IMR-90 (cell line): Measurements from ENCODE around the gene PCOLCE2. TPM values are rescaled to one million over a fixed set of nuclear protein-coding genes. Genes with fewer than 3 reads are reported as not detected.

ENCODE experiments used
- ATAC-seq: fragments of 200-7000 bp; cut with Tn5 transposase; 2 replicates; pipeline ENCODE4 v1.9.1; 2020; ENCODE audit warnings: low read depth, mild to moderate bottlenecking, moderate library complexity
- BruUV-seq: library from RNA; stranded (reverse); fragments of 400-500 nt; replicated peaks from 2 replicates; lab custom pipeline; 2021; lab: Mats Ljungman, UMichigan
- CTCF ChIA-PET: fragments of 300-600 bp; formaldehyde crosslinking; extraction: SDS; loops from one replicate; lab custom pipeline; 2021; ENCODE audit warnings: antibody characterized with exemption; lab: Yijun Ruan, JAX
- POLR2A ChIA-PET: fragments of 300-600 bp; sonication (Branson Sonifier 250); formaldehyde crosslinking; loops from one replicate; lab custom pipeline; 2022; ENCODE audit warnings: antibody characterized with exemption; ENCODE audit not compliant: unreplicated experiment; lab: Charles Lee
- DNase-seq: peaks from one replicate; pipeline ENCODE4 v3.0.0; 2013
- H2AFZ ChIP-seq: replicated peaks from 2 replicates; pipeline ENCODE3; 2013; ENCODE audit warnings: low read length, mild to moderate bottlenecking; ENCODE audit not compliant: poor library complexity
- H2AK5ac ChIP-seq: 2 replicates; pipeline ENCODE4 v1.6.1; 2013; ENCODE audit warnings: low read depth, low read length, inconsistent platforms
- H2AK9ac ChIP-seq: replicated peaks from 2 replicates; pipeline ENCODE3; 2013; ENCODE audit warnings: mild to moderate bottlenecking, low read depth, low read length, moderate library complexity; ENCODE audit not compliant: poor library complexity
- H2BK120ac ChIP-seq: 2 replicates; pipeline ENCODE4 v1.6.1; 2013; ENCODE audit warnings: low read depth, low read length, inconsistent platforms
- H2BK15ac ChIP-seq: 3 replicates; pipeline ENCODE4 v1.6.1; 2013; ENCODE audit warnings: low read depth, low read length, inconsistent platforms
- H2BK20ac ChIP-seq: 2 replicates; pipeline ENCODE4 v1.6.1; 2013; ENCODE audit warnings: low read depth, mild to moderate bottlenecking, inconsistent platforms, low read length, moderate library complexity
- H2BK5ac ChIP-seq: 2 replicates; pipeline ENCODE4 v1.6.1; 2013; ENCODE audit warnings: mild to moderate bottlenecking, low read depth, low read length, inconsistent platforms; ENCODE audit not compliant: poor library complexity, severe bottlenecking
- H3K14ac ChIP-seq: replicated peaks from 2 replicates; pipeline ENCODE4 v1.6.1; 2013; ENCODE audit warnings: low read depth, low read length, inconsistent platforms
- H3K18ac ChIP-seq: 2 replicates; pipeline ENCODE4 v1.6.1; 2013; ENCODE audit warnings: low read depth, low read length, control low read depth
- H3K23ac ChIP-seq: 2 replicates; pipeline ENCODE4 v1.6.1; 2013; ENCODE audit warnings: low read depth, low read length, inconsistent platforms
- H3K27ac ChIP-seq: 2 replicates; pipeline ENCODE4 v1.5.1; 2013; ENCODE audit warnings: mild to moderate bottlenecking, control low read depth, low read length; ENCODE audit not compliant: insufficient read depth
- H3K27me3 ChIP-seq: 2 replicates; pipeline ENCODE4 v1.6.1; 2013; ENCODE audit warnings: low read length; ENCODE audit not compliant: control insufficient read depth, insufficient read depth
- H3K36me3 ChIP-seq: 2 replicates; pipeline ENCODE4 v1.6.1; 2013; ENCODE audit warnings: low read length, mixed read lengths; ENCODE audit not compliant: control insufficient read depth, insufficient read depth
- H3K4ac ChIP-seq: 2 replicates; pipeline ENCODE4 v1.6.1; 2013; ENCODE audit warnings: low read depth, low read length, inconsistent platforms
- H3K4me1 ChIP-seq: 2 replicates; pipeline ENCODE4 v1.6.1; 2013; ENCODE audit warnings: low read length, mixed read lengths; ENCODE audit not compliant: control insufficient read depth, insufficient read depth
- H3K4me2 ChIP-seq: 2 replicates; pipeline ENCODE4 v1.6.1; 2013; ENCODE audit warnings: low read depth, mild to moderate bottlenecking, control low read depth, low read length, moderate library complexity
- H3K4me3 ChIP-seq: 2 replicates; pipeline ENCODE4 v1.5.1; 2013; ENCODE audit warnings: low read depth, mild to moderate bottlenecking, control low read depth, low read length, moderate library complexity; ENCODE audit not compliant: insufficient read depth
- H3K56ac ChIP-seq: 2 replicates; pipeline ENCODE4 v1.6.1; 2013; ENCODE audit warnings: low read length, inconsistent platforms; ENCODE audit not compliant: insufficient read depth; ENCODE audit errors: extremely low read depth
- H3K79me1 ChIP-seq, 2 experiments: 2 replicates each; pipeline ENCODE4 v1.6.1; 2013; ENCODE audit warnings: low read length in 2 of 2, inconsistent platforms in 1 of 2, low read depth in 1 of 2
- H3K9ac ChIP-seq: 2 replicates; pipeline ENCODE4 v1.6.1; 2013; ENCODE audit warnings: low read depth, low read length, control low read depth
- H3K9me1 ChIP-seq: 2 replicates; pipeline ENCODE4 v1.6.1; 2013; ENCODE audit warnings: low read length, inconsistent platforms; ENCODE audit not compliant: insufficient read depth
- H3K9me3 ChIP-seq: 2 replicates; pipeline ENCODE4 v1.6.1; 2013; ENCODE audit warnings: low read length; ENCODE audit not compliant: control insufficient read depth, insufficient read depth
- H4K20me1 ChIP-seq: 2 replicates; pipeline ENCODE4 v1.6.1; 2013; ENCODE audit warnings: low read length, inconsistent platforms; ENCODE audit not compliant: insufficient read depth
- H4K5ac ChIP-seq: 2 replicates; pipeline ENCODE4 v1.6.1; 2013; ENCODE audit warnings: mild to moderate bottlenecking, low read depth, low read length, control low read depth
- H4K8ac ChIP-seq, 2 experiments: 2 replicates each; pipeline ENCODE4 v1.6.1; 2013; ENCODE audit warnings: low read depth in 2 of 2, low read length in 2 of 2, control low read depth in 1 of 2, inconsistent platforms in 1 of 2
- H4K91ac ChIP-seq: 2 replicates; pipeline ENCODE4 v1.6.1; 2013; ENCODE audit warnings: low read depth, low read length, inconsistent platforms; ENCODE audit not compliant: insufficient read depth
- BHLHE40 ChIP-seq: fragments of 150-350 bp; IDR thresholded peaks from 2 replicates; pipeline ENCODE4 v1.6.1; 2016; ENCODE audit warnings: mild to moderate bottlenecking, low read depth, low read length
- CEBPB ChIP-seq: IDR thresholded peaks from 2 replicates; pipeline ENCODE4 v1.6.1; 2012; ENCODE audit warnings: low read depth, low read length, improper control_type of control experiment
- CTCF ChIP-seq: conservative IDR thresholded peaks from 2 replicates; pipeline ENCODE4 v1.5.1; 2012; ENCODE audit warnings: mild to moderate bottlenecking, low read depth, low read length, improper control_type of control experiment
- ELK1 ChIP-seq: fragments of 150-350 bp; IDR thresholded peaks from 2 replicates; pipeline ENCODE4 v1.6.1; 2016; ENCODE audit warnings: low read depth, mild to moderate bottlenecking, low read length, moderate library complexity, borderline replicate concordance
- FOS ChIP-seq: fragments of 150-350 bp; IDR thresholded peaks from 2 replicates; pipeline ENCODE4 v1.6.1; 2016; ENCODE audit warnings: low read depth, low read length
- MAZ ChIP-seq: IDR thresholded peaks from 2 replicates; pipeline ENCODE4 v1.6.1; 2012; ENCODE audit warnings: low read depth, mild to moderate bottlenecking, low read length, improper control_type of control experiment, moderate library complexity, borderline replicate concordance
- MXI1 ChIP-seq: IDR thresholded peaks from 2 replicates; pipeline ENCODE4 v1.6.1; 2012; ENCODE audit warnings: low read depth, mild to moderate bottlenecking, low read length, moderate library complexity, borderline replicate concordance
- NFE2L2 ChIP-seq: fragments of 150-350 bp; IDR thresholded peaks from 2 replicates; pipeline ENCODE4 v1.6.1; 2016; ENCODE audit warnings: low read depth, mild to moderate bottlenecking, low read length
- POLR2A ChIP-seq: IDR thresholded peaks from 2 replicates; pipeline ENCODE4 v1.6.1; 2012; ENCODE audit warnings: mild to moderate bottlenecking, low read depth, low read length
- RFX5 ChIP-seq: IDR thresholded peaks from 2 replicates; pipeline ENCODE4 v1.8.0; 2012; ENCODE audit warnings: low read depth, mild to moderate bottlenecking, low read length, moderate library complexity
- USF2 ChIP-seq: fragments of 150-350 bp; IDR thresholded peaks from 2 replicates; pipeline ENCODE4 v1.6.1; 2017; ENCODE audit warnings: mild to moderate bottlenecking, antibody characterized with exemption, low read length, low read depth
- whole genome bisulfite sequencing, 2 experiments: methylation state at CpG; one replicate each; pipeline versions ENCODE4 v1.1.5 to v1.1.7; 2013; ENCODE audit warnings: missing lambda C conversion rate in 2 of 2; ENCODE audit not compliant: insufficient read length in 1 of 2; ENCODE audit errors: extremely low coverage in 2 of 2; 5-methylcytosine and 5-hydroxymethylcytosine counted together
- dilution Hi-C: fragments of 300-500 bp; cut with HindIII; formaldehyde crosslinking; loops from one replicate; pipeline ENCODE4 v1.14.3; 2018; ENCODE audit warnings: low sequenced_read_pairs; ENCODE audit not compliant: unreplicated experiment
- in situ Hi-C: fragments of 300-500 bp; cut with MboI; formaldehyde crosslinking; loops from 3 replicates; pipeline ENCODE4 v1.14.3; 2019; ENCODE audit warnings: low sequenced_read_pairs, inconsistent platforms, mixed read lengths
- intact Hi-C: fragments of 100-400 bp; cut with micrococcal nuclease; formaldehyde crosslinking; loops from 2 replicates; pipeline ENCODE4 v1.10.0; 2022
- polyA plus RNA-seq, 3 experiments: library from polyadenylated mRNA; depleted of rRNA; stranded (reverse); fragments of >200 nt; gene quantifications; 2 replicates each; pipeline ENCODE4 v1.2.3, GENCODE V29; 2012; ENCODE audit warnings: low replicate concordance in 1 of 3
- total RNA-seq: library from RNA; depleted of rRNA; stranded (reverse); fragments of >200 nt; gene quantifications from 2 replicates; pipeline ENCODE4 v1.2.3, GENCODE V29; 2012

PCOLCE2 gene
- total and polyA plus RNA-seq, 2 of the 4 experiments (the other 2 are of a cell fraction): 0.50 to 0.54 TPM

GRCh38 chr3:142801746-142802145, 87.1 kb downstream of the PCOLCE2 start:
- Histone ChIP-seq H3K9me1 (no peaks in the 10 kb centered on the region), H3K27me3 (no peaks in the 10 kb centered on the region), H3K4me3 (no peak overlapping the region), H3K18ac (no peak overlapping the region), H3K79me1 (no peaks in the 10 kb centered on the region), H2AK9ac (no peak overlapping the region), H4K8ac (no peak overlapping the region), H2BK15ac (no peak overlapping the region), H2BK20ac (no peak overlapping the region), H3K56ac (no peak overlapping the region), H3K4me2 (no peak overlapping the region), H3K4ac (no peak overlapping the region), H3K9ac (no peak overlapping the region), H4K20me1 (no peaks in the 10 kb centered on the region), H3K9me3 (no peaks in the 10 kb centered on the region), H3K14ac (no peak overlapping the region), H2BK5ac (no peak overlapping the region), H3K23ac (no peak overlapping the region), H3K4me1 (no peaks in the 10 kb centered on the region), H3K36me3 (peaks cover 2% of the 10 kb centered on the region; the same call in 1 of the 2 replicates), H2AK5ac (no peak overlapping the region), H3K27ac (no peak overlapping the region), H2BK120ac (no peak overlapping the region), H4K5ac (no peak overlapping the region), H4K91ac (no peak overlapping the region), H2AFZ (no peak overlapping the region)
- WGBS, 2 experiments: no CpG with 5 or more reads among the region's 2 CpGs
- ChIA-PET CTCF (no interaction called here), POLR2A (no interaction called here)
- TF ChIP-seq BHLHE40 (no peak), MAZ (no peak), USF2 (no peak), NFE2L2 (no peak), MXI1 (no peak), POLR2A (no peak), CTCF (no peak), FOS (no peak), CEBPB (no peak), ELK1 (no peak), RFX5 (no peak)
- no peak for ATAC-seq
- dilution Hi-C loops (no loop called here), in situ Hi-C loops (no loop called here), intact Hi-C loops (loop anchor here (10.0 kb wide), 1 partner anchor 207 kb away; the partner anchor contains the start of gene PLS1)
- BruUV-seq: no TSS peak
- no peak for DNase-seq
